H1 (cell line): Measurements from ENCODE around the gene AGAP1. TPM values are rescaled to one million over a fixed set of nuclear protein-coding genes. Genes with fewer than 3 reads are reported as not detected.

Source experiments
- CTCF ChIA-PET: fragments of 300-600 bp; sonication (Branson Sonifier 250); formaldehyde crosslinking; loops from one replicate; lab custom pipeline; 2021; ENCODE audit not compliant: partially characterized antibody; lab: Charles Lee
- POLR2A ChIA-PET: fragments of 300-600 bp; sonication (Branson Sonifier 250); formaldehyde crosslinking; loops from one replicate; lab custom pipeline; 2021; ENCODE audit warnings: inconsistent platforms; ENCODE audit not compliant: partially characterized antibody; lab: Charles Lee
- DNase-seq, 2 experiments: peaks; one replicate each; pipeline versions ENCODE4 v3.0.0 to v3.0.0-alpha.2; 2010 to 2022; ENCODE audit warnings: low spot score in 2 of 2, low read depth in 1 of 2, mixed read lengths in 1 of 2
- FAIRE-seq: peaks from 2 replicates; lab custom pipeline; 2011; peaks lifted over from hg19 to GRCh38; lab: Jason Lieb, UNC
- H2AFZ ChIP-seq: 2 replicates; pipeline ENCODE4 v1.8.1; 2012; ENCODE audit warnings: low read length, inconsistent platforms
- H2AK5ac ChIP-seq: 2 replicates; pipeline ENCODE4 v1.6.1; 2013; ENCODE audit warnings: low read depth, low read length
- H2BK120ac ChIP-seq: replicated peaks from 2 replicates; pipeline ENCODE3; 2013; ENCODE audit warnings: low read depth, low read length, inconsistent platforms
- H2BK12ac ChIP-seq: 2 replicates; pipeline ENCODE4 v1.6.1; 2013; ENCODE audit warnings: low read depth, low read length
- H2BK15ac ChIP-seq: 2 replicates; pipeline ENCODE4 v1.6.1; 2013; ENCODE audit warnings: low read length
- H2BK20ac ChIP-seq: 2 replicates; pipeline ENCODE4 v1.6.1; 2013; ENCODE audit warnings: low read length
- H2BK5ac ChIP-seq: 2 replicates; pipeline ENCODE4 v1.6.1; 2013; ENCODE audit warnings: low read depth, low read length
- H3K14ac ChIP-seq: 2 replicates; pipeline ENCODE4 v1.6.1; 2013; ENCODE audit warnings: inconsistent platforms; ENCODE audit not compliant: insufficient read length
- H3K18ac ChIP-seq: 2 replicates; pipeline ENCODE4 v1.6.1; 2013; ENCODE audit warnings: low read length; ENCODE audit errors: extremely low read depth
- H3K23ac ChIP-seq: 2 replicates; pipeline ENCODE4 v1.6.1; 2013; ENCODE audit warnings: inconsistent platforms; ENCODE audit not compliant: insufficient read length
- H3K23me2 ChIP-seq: 2 replicates; pipeline ENCODE4 v1.6.1; 2013; ENCODE audit warnings: low read depth, low read length
- H3K27ac ChIP-seq: 2 replicates; pipeline ENCODE4 v1.6.1; 2011; ENCODE audit warnings: low read depth, low read length, inconsistent platforms
- H3K27me3 ChIP-seq, 4 experiments: replicated peaks in 1 of 4; 1 replicate in 1 of 4; 2 replicates in 3 of 4; pipeline versions ENCODE4 v1.6.1 to v1.8.1; 2011 to 2013; ENCODE audit warnings: low read length in 3 of 4, mild to moderate bottlenecking in 3 of 4, inconsistent platforms in 2 of 4, mixed read lengths in 2 of 4, moderate library complexity in 1 of 4; ENCODE audit not compliant: control insufficient read depth in 3 of 4, insufficient read depth in 3 of 4; ENCODE audit errors: extremely low read depth in 1 of 4
- H3K36me3 ChIP-seq, 4 experiments: 2 replicates each; pipeline versions ENCODE4 v1.6.1 to v1.8.1; 2011 to 2013; ENCODE audit warnings: mild to moderate bottlenecking in 4 of 4, low read length in 3 of 4, moderate library complexity in 2 of 4, control low read depth in 1 of 4, inconsistent platforms in 1 of 4; ENCODE audit not compliant: insufficient read depth in 4 of 4, control insufficient read depth in 2 of 4
- H3K4ac ChIP-seq: replicated peaks from 2 replicates; pipeline ENCODE3; 2013; ENCODE audit warnings: low read length, low read depth, mixed read lengths, inconsistent platforms; ENCODE audit not compliant: insufficient read length
- H3K4me1 ChIP-seq, 4 experiments: replicated peaks in 1 of 4; 1 replicate in 1 of 4; 2 replicates in 3 of 4; pipeline versions ENCODE4 v1.6.1 to v1.8.1; 2011 to 2013; ENCODE audit warnings: low read length in 3 of 4, inconsistent platforms in 2 of 4, mixed read lengths in 1 of 4; ENCODE audit not compliant: insufficient read depth in 4 of 4, control insufficient read depth in 3 of 4
- H3K4me2 ChIP-seq, 2 experiments: 2 replicates each; pipeline versions ENCODE4 v1.6.1 to v1.8.1; 2011 to 2013; ENCODE audit warnings: low read depth in 2 of 2, low read length in 2 of 2, control low read depth in 1 of 2, inconsistent platforms in 1 of 2, mild to moderate bottlenecking in 1 of 2; ENCODE audit not compliant: insufficient read depth in 1 of 2
- H3K4me3 ChIP-seq, 4 experiments: fragments of 200-600, 300-600 bp in 1 of 4; sonication (generic), shearing (Covaris generic), sonication (Bioruptor Twin) in 1 of 4; 2 replicates each; pipeline versions ENCODE4 v1.5.1 to v1.8.1; 2011 to 2016; ENCODE audit warnings: low read length in 4 of 4, low read depth in 3 of 4, control low read depth in 2 of 4, inconsistent platforms in 2 of 4, mild to moderate bottlenecking in 2 of 4, mixed read lengths in 1 of 4, moderate library complexity in 1 of 4; ENCODE audit not compliant: insufficient read depth in 2 of 4; ENCODE audit errors: extremely low read depth in 1 of 4
- H3K56ac ChIP-seq: replicated peaks from 2 replicates; pipeline ENCODE3; 2013; ENCODE audit warnings: low read depth, mild to moderate bottlenecking, mixed read lengths, low read length, inconsistent platforms; ENCODE audit not compliant: insufficient read length
- H3K79me1 ChIP-seq: 2 replicates; pipeline ENCODE4 v1.6.1; 2013; ENCODE audit warnings: low read depth, low read length, control low read depth
- H3K79me2 ChIP-seq, 2 experiments: 2 replicates each; pipeline versions ENCODE4 v1.6.1 to v1.8.1; 2012 to 2013; ENCODE audit warnings: low read length in 2 of 2, mild to moderate bottlenecking in 2 of 2, inconsistent platforms in 1 of 2; ENCODE audit not compliant: insufficient read depth in 2 of 2, control insufficient read depth in 1 of 2
- H3K9ac ChIP-seq, 4 experiments: replicated peaks in 1 of 4; 1 replicate in 1 of 4; 2 replicates in 3 of 4; pipeline versions ENCODE4 v1.6.1 to v1.8.1; 2011 to 2013; ENCODE audit warnings: low read depth in 3 of 4, low read length in 3 of 4, control low read depth in 2 of 4, mild to moderate bottlenecking in 2 of 4, moderate library complexity in 2 of 4, inconsistent platforms in 1 of 4; ENCODE audit errors: extremely low read depth in 1 of 4
- H3K9me3 ChIP-seq, 2 experiments: 2 replicates each; pipeline versions ENCODE4 v1.6.1 to v1.8.1; 2012 to 2013; ENCODE audit warnings: mild to moderate bottlenecking in 2 of 2, moderate library complexity in 2 of 2, control low read depth in 1 of 2, inconsistent platforms in 1 of 2, low read depth in 1 of 2, low read length in 1 of 2, mixed read lengths in 1 of 2; ENCODE audit not compliant: insufficient read depth in 2 of 2
- H4K20me1 ChIP-seq, 2 experiments: replicated peaks in 1 of 2; 2 replicates each; pipeline versions ENCODE3 to v1.8.1; 2011 to 2013; ENCODE audit warnings: inconsistent platforms in 2 of 2, low read length in 2 of 2, mild to moderate bottlenecking in 1 of 2; ENCODE audit not compliant: insufficient read depth in 2 of 2, control insufficient read depth in 1 of 2
- H4K5ac ChIP-seq: 2 replicates; pipeline ENCODE4 v1.6.1; 2013; ENCODE audit warnings: low read length, low read depth, mixed read lengths, inconsistent platforms; ENCODE audit not compliant: insufficient read length
- H4K8ac ChIP-seq: 2 replicates; pipeline ENCODE4 v1.8.0; 2013; ENCODE audit warnings: mild to moderate bottlenecking, moderate library complexity, low read length, inconsistent platforms; ENCODE audit not compliant: insufficient read depth; ENCODE audit errors: extremely low read depth
- H4K91ac ChIP-seq: replicated peaks from 2 replicates; pipeline ENCODE3; 2013; ENCODE audit warnings: low read length, mixed read lengths, inconsistent platforms; ENCODE audit not compliant: insufficient read length
- CBX8 ChIP-seq: fragments of 300-800, 300-1000 bp; sonication (generic); IDR thresholded peaks from 2 replicates; pipeline ENCODE4 v1.7.1; 2016; ENCODE audit warnings: low read depth, low read length, borderline replicate concordance
- HDAC6 ChIP-seq: IDR thresholded peaks from one replicate; pipeline ENCODE4 v1.7.1; 2012; ENCODE audit warnings: low read depth, mild to moderate bottlenecking, inconsistent platforms, low read length, moderate library complexity
- SAP30 ChIP-seq: fragments of 300-600 bp; sonication (generic); IDR thresholded peaks from 2 replicates; pipeline ENCODE4 v1.7.1; 2012; ENCODE audit warnings: low read length, moderate library complexity, mild to moderate bottlenecking, inconsistent platforms; ENCODE audit not compliant: insufficient read depth, insufficient replicate concordance
- SP4 ChIP-seq: IDR thresholded peaks from 2 replicates; pipeline ENCODE4 v1.6.1; 2012; ENCODE audit warnings: low read length, inconsistent platforms
- WGBS, 2 experiments: shearing (Covaris generic) in 1 of 2; methylation state at CpG; one replicate each; pipeline versions ENCODE4 v1.1.6 to v1.1.7; 2013 to 2015; ENCODE audit warnings: low lambda C conversion rate in 2 of 2, mixed read lengths in 2 of 2, inconsistent platforms in 1 of 2, low coverage in 1 of 2, missing lambda C conversion rate in 1 of 2; ENCODE audit not compliant: insufficient replicate concordance in 2 of 2, insufficient coverage in 1 of 2, insufficient read length in 1 of 2; ENCODE audit errors: extremely low coverage in 1 of 2, missing lambda C conversion rate in 1 of 2; 5-methylcytosine and 5-hydroxymethylcytosine counted together
- polyA plus RNA-seq, 7 experiments: library from polyadenylated mRNA; depleted of rRNA in 3 of 7; stranded (reverse) in 5 of 7; unstranded in 2 of 7; fragments of >200 nt in 5 of 7; fragments of 200-250 nt in 2 of 7; gene quantifications; 1 replicate in 5 of 7; 2 replicates in 1 of 7; 4 replicates in 1 of 7; pipeline versions ENCODE4 v1.2.1 to v1.2.3, GENCODE V29; 2011 to 2013; ENCODE audit warnings: missing spikeins in 2 of 7, mixed read lengths in 2 of 7
- total RNA-seq: library from RNA; stranded (reverse); fragmentation: NEBNext Ultra II Directional; extraction: Animal tissue kit (Norgen Biotek cat#: 25700); gene quantifications from 2 replicates; pipeline ENCODE4 v1.2.1, GENCODE V29; 2021

The AGAP1 gene
- total and polyA plus RNA-seq, 2 of the 8 experiments (the other 6 are each of a cell fraction or from before 2014, with no cell fraction given), result 18.1 to 39.4 TPM

GRCh38 chr2:235781775-235782174 lies 287.9 kb downstream of the AGAP1 start:
- Histone ChIP-seq H3K23me2 (no peaks in the 10 kb centered on the region), H3K14ac (no peak overlapping the region), H3K56ac (no peak overlapping the region), H2AK5ac (no peak overlapping the region), H3K27me3 (no peaks in the 10 kb centered on the region), H3K9ac (no peak overlapping the region), H4K5ac (no peak overlapping the region), H2BK15ac (no peak overlapping the region), H3K36me3 (no peaks in the 10 kb centered on the region), H3K23ac (no peak overlapping the region), H2AFZ (no peak overlapping the region), H3K9me3 (no peaks in the 10 kb centered on the region), H3K18ac (no peak overlapping the region), H3K4me3 (no peak overlapping the region), H3K4me1 (no peaks in the 10 kb centered on the region), H4K8ac (no peak overlapping the region), H2BK5ac (no peak overlapping the region), H2BK12ac (no peak overlapping the region), H3K4ac (no peak overlapping the region), H4K20me1 (peaks cover 0 to 2% of the 10 kb centered on the region in 2 experiments), H3K79me2 (no peaks in the 10 kb centered on the region), H4K91ac (no peak overlapping the region), H3K79me1 (no peaks in the 10 kb centered on the region), H3K4me2 (no peak overlapping the region), H3K27ac (no peak overlapping the region), H2BK20ac (no peak overlapping the region), H2BK120ac (no peak overlapping the region)
- ChIA-PET CTCF (interaction anchor here (0.9 to 8.0 kb wide), 6 partner anchors 11 to 155 kb away, joined by 3 to 113 read pairs (median 13); no protein-coding TSS in a partner anchor), POLR2A (interaction anchor here (0.7 kb wide), 1 partner anchor 13 kb away, joined by 7 read pairs; no protein-coding TSS in a partner anchor)
- TF ChIP-seq HDAC6 (no peak), CBX8 (no peak), SP4 (no peak), SAP30 (no peak)
- no peak for FAIRE-seq
- no peak for DNase-seq
- 94% methylated on average over 6 of the region's 6 CpGs; no CpG with 5 or more reads in 1 of the 2 experiments for WGBS, 2 experiments
